Stimulated activated CD4-positive, alpha-beta T cell treated with anti-CD3 and anti-CD28 coated beads, Interleukin-4, amount 100 ng/mL, for 4 hours (primary cell): ENCODE results near the gene BATF3.

Experiments
- DNase-seq, 2 experiments: peaks; one replicate each; pipeline ENCODE4 v3.0.0-alpha.2; 2020

Gene BATF3

DNA sequence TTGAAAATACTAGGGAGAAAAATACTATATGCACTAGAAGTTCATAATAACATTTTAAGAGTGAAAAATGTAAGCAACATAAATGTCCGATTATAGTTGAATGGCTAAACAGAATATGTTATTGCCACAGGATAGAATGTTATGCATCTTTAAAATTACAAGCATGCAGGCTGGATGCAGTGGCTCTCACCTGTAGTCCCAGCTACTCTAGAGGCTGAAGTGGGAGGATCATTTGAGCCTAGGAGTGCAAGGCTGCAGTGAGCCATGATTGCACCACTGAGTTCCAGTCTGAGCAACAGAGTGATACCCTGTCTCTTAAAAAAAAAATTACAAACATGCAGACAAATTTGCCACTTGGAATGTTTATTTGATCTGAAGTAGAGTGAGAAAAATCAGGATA is 3.0 kb upstream of the BATF3 start:
- DNase-seq: no peak

DNA sequence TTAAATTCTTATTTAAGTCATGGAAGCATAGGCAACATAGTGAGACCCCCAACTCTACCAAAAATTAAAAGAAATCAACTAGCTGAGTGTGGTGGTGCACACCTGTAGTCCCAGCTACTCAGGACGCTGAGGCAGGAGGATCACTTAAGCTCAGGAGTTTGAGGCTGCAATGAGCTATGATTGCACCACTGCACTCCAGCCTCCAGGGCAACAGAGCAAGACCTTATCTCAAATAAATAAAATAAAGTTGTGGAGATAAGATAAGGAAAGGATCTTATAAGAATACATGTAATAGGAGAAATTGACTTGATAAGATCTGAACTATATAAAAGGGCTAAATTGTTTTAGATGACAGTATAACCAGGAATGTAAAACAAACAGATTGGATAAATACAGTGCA is 2.3 kb upstream of the BATF3 start:
- no peak for DNase-seq

DNA sequence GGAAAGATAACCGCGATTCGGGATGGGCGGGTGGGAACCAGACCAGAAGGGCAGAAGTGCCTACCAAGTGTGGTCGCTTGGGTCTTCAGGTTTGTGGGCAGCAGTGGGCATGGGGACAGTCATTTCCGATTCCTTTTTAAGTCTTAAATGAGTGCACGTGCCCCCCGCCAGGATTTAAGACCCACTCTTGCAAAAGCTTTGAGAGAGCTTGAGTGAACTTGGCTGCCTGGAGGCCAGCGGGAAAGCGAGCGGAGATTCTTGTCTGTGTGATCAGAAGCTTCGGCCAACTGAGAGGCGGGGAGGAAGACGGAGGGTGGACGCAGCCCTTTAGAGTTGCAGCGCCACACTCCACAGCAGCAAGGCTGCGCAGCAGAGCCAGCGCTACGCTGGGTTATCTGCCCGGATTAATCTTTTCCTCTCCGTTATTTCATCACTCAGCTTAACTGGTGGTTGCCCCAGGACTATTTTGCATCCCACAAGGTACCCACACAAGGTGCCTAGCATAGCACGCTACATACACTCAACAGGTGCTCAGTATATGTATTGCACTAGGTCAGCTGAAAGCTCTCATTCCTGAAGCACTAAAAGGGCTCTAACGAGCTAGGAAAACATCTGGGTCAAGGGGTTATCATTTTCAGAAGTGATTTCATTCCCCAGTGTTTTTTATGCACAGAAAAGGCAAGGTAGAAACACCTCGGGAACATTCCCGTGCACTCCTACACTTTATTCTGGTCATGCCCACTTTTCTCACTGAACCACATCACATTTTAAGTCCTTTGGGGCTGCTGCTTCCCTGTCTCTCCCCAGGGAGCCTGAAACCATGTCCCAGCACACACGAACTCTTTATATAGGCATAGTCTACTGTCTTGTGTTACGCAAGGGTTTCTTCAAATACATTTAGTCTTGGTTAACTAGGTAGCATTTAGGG is 1.5 kb upstream of the BATF3 start:
- peak; percentile 17 to 59 for DNase-seq

DNA sequence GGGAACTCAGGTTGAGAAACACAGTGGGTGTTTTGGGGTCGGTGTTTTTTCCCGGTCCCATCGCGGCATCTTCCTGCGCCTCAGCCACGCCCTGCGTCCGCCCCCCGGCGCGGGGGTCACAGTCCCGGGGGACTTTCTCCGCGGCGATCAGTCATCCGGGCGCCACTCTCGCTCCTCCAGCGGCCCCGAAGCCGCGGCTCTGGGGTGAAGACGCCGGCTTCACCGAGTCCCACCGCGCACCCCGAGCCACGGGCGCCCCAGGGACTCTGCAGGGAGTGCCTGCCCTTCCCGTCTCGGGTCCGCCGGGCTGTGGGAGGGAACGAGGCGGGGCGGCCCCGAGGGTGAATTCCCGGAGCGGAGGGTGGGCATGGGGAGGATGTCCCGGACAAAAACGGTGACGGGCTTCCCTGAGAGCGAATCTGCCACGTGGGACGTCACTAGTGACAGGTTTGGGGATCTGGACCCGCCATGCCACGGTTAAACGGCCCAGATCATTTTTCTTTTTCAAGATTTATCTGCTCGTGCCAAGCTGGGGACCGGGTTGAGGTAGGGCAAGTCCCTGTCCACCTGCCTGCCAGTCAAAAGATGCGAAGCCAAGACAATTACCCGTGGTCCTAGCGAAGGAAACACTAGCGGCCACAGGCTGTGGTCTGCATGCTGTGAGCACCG is 717 bp upstream of the BATF3 start:
- DNase-seq: peak; percentile 58 to 77

DNA sequence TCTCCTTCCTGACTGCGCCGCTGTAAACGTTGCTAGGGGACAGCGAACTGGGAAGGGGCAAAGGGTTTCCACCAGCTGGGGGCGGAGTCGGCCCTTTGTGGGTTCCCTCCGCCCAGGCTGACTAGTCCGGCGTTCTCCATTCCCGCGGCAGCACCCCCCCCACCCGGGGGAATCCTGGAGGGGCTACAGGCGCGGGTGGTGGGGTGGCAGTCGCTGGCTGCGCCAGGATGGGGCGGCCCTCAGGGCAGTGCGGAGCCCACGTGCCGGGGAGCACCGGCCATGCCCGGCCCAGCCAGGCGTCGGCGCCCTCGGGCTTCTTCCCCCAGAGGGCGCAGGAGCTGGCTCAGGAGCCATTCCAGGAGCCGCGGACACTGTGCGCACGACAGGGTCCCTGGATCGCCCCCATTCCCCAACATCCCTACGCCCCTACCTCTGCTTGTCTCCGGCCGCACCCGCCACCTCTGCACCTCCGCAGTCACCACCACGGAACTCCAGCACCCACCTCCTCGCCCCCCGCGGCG is 476 bp downstream of the BATF3 start:
- DNase-seq: peak; percentile 35 to 54

DNA sequence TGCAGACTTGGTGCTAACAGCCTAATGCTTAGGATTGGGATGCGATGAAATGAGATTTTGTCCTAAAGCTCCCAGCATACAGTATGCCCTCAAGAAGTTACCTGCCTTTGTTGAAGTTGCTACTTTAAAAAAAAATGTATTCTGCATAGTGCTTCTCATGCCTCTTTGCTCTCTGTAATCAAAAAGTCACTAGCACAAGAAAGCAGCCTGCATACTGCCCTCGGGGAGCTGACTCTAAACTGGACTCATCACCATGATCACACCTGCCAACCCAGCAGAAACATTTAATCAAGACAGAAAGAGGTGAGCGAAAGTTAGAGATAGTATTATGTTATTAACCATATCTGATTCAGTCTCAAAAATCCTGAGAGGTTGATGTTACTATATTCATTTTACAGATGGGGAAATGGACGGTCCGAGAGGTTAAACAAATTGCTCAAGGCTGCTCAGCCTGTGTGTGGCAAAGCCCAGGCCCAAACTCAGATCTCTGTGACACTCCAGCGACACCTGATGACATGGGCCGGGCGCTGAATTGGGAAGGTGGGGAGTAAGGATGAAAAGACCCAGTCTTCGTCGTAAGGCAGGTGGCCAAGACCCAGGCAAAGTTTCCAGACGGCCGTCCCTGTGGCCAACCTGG is 1.1 kb downstream of the BATF3 start:
- no peak for DNase-seq

DNA sequence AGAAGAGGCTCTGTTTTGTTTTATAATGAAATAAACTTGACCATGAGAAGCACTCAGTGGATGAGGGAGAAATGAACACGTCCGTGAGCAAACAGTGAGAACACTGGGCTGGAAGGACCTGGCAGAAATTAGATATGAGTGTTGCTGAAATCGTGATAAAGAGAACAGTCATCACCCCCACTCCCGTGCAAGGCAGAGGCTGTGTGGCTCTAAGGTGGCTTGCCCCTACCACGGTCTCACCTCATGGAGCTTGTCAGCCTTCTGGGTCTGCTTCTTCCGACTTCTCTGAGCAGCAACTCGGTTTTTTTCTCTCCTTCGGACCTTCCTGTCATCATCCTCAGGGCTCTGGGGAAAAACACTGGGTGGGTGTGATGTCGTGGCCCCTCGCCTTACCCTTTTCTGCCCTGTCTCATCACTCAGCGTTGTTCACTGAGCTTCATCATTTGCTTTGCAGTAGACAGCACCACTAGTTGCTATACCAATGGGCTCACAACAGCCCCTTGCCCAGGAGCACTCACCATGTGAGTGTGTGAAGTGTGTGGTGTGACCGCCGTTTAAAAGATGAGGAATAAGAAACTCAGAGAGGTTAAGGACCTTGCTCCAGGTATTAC is 2.8 kb downstream of the BATF3 start:
- DNase-seq: no peak

DNA sequence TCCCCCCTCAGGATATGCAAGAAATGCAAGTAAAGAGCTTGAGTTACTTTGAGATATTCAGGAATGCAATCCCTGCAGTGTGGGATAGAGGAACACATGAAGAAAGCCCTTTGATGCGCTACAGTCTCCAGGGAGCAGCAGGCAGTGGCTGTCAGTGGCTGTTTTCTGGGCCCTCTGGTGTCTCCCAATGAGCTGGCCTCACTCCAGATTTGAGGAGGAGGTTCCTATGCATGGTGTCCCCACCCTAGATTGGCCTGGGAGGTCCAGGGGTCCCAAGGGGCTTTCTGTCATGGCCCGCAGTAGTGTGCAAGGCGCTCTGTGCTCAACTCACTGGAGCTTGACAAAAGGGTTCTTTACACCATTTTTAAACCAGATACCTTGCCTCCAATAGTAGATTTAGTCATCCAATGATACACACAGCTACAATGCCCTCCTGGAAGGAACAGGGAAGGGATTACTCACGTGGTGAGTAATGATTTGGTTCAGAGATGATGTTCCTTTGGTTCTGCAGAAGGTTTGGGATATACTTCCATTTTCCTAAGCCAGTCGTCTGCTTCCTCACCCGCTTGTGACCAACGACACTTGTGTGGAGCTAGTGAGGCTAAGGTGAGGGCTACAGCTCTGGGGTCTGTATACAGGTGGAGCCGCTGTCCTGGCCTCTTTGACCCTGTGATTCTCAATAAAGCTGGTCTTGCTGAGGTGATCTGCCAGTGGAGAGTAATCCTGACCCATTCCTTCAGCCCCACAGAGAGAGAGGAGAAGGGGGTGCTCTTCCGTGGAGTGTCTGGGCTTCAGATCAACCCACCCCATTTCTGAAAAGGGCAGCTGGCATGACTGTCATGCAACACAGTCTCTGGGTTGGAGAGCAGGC is 6.6 kb downstream of the BATF3 start:
- DNase-seq: no peak

DNA sequence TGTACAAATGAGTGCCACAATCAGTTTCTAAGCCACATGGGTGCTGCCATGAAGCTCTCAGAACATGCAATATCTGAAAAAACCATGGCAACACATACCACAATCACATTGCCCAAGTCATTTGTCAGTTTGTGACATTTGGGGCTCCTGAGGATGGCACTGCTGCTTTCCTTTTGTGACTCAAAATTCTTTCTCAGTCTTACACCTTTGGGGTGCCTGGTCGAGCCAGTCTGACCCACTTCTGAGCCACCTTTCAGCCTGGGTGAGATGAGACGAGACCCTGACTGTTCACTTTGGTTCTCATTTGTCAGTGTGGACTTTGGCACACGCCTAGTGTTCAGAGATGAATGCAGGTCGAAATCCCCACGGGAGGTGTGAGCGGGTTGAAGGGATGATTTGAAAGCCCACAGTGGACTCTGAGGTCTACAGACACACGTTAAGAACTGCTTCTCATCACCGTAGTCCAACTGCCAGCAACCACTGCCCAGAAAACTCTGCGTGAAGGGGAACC is 8.0 kb downstream of the BATF3 start:
- no peak for DNase-seq

DNA sequence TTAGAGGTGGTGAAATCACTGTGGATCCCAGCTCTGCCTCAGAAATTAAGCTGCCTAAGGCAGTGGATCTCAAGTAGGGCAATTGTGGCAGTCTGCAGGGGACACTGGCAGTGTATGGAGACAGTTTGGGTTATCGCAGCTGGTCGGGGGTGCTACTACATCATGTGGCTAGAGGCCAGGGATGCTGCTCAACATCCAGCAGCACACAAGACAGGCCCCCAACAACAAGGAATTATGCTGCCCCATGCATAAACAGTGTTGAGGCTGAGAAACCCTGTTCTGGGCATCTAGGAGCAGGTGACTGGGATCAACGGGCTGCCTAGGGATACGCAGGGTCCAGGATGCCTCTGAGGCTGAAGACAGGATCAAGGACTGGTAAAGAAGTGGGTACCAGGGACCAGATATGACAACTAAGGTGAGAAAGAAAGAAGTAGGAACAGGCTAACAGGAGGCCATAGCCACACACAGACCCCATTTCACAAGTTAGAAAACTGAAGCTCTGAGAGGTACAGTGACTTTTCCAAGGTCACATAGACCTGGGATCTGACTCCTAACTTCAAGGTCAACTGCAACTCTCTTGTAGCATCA is 8.7 kb downstream of the BATF3 start:
- no peak for DNase-seq

DNA sequence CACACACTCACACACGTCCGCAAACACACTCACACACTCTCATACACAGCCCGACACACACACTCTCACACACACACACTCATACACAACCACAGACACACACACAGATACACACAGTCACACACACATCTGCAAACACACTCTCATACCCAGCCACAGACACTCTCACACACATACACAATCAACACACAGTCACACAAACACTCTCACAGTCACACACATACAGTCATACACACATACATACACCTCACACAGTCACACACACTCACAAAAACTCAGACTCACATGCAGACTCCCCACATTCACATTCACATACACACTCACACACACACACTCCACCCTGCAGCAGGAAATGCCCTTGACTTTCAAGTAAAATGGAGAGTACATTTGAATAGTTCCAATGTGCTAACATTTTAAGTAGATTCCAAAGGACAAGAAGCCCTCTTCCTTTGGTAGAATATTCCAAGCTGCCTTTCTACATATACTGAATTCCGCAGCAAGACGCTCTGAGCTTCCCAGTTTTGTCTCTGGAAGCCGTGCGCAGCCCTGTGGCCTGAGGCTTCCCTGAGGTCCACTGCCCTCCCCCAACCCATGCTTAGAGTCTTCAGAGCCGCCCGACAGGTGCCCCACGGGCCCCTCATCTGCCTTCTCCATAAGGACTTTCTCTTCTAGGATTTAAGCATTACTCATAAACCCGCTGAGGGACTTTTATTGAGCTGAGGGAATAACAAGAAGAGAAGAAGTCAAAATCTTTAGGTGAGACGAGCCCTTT is 9.7 kb downstream of the BATF3 start:
- DNase-seq: no peak

DNA sequence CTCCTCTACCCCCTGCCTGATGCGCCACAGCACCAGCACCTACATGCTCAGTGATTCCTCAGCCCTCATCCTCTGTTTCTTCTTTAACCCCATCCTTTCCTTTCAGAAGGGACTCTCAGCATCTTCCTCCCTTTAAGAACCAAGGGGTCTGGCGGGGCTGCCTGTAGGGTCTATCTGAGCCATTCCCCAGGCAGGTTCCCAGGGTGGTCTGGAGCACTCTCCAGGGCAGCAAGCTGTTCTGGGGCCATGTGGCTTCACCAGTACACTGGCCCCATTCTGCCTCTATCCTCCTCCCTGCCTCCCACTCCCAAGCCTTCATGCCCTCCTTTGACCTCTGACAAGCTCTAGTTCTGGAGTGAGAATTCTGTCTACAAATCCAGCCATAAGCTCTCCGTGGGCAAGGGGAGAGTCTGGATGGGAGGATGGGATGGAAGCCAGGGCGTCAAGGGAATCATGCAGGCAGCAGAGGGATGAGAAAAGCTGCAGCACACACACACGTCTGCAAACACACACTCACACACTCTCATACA is 10.4 kb downstream of the BATF3 start:
- DNase-seq: no peak

DNA sequence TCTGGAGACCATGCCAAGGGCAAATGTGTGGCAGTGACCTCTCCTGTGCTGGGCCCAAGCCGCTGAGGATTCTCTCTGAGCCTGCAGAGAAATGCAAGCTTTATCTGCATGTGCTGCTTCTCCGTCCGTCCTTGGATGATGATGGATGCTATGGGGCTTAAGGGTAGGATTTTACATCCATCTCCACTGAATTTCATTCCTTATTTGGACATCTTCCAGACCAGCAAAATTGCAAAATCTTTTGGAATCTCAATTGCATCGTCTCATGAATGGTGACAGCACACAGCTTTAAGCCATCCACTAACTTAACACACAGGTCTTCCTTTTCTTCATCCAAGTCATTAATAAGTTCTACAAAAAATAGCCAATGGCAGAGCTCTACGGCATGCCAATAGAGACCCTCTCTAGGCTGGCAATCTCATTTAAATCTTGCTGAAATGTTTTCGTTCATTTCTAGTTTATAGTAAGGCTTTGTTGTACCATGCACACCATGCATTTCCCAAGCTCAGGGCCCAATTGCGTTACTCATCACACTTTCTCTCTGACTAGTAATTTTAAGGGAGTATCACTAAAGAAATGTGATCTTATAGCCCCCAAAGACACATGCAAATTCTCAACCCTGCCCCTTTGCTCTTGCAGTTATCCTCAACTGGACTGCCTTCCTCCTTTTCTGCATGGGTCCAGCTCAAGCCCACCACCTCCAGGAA is 11.1 kb downstream of the BATF3 start:
- no peak for DNase-seq

DNA sequence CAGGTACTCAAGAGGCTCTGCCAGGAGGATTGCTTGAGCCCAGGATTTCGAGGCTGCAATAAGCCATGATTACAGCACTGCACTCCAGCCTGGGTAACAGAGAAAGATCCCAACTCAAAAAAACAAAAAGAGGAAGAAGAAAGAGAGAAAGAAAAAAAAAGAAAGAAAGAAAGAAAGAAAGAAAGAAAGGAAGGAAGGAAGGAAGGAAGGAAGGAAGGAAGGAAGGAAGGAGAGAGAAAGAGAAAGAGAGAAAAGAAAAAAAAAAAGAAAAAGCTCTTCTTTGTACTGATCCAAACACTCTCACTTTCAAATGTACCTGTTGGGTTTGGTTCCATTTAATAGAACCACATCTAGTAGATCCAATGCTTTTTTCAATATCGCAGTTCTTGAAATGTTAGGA is 11.8 kb downstream of the BATF3 start:
- DNase-seq: no peak

DNA sequence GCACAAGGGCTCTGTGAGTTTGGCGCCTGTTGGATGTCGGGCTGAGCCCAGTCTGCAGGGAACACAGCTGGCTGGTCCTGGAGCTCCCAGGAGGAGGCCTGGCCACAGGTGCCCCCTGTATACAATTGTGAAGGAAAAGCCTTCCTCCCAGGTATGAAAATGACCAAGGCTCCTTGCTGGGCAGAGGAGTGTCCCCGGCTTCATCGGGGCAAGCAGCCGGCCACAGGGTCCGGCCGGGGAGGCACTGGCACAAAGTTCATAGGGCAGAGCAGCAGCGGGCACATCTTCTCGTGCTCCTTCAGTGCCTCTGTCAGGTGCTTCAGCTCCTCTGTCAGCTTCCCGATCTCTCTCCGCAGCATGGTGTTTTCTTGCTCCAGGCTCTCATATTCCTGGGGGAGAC is 13.0 kb downstream of the BATF3 start:
- no peak for DNase-seq

DNA sequence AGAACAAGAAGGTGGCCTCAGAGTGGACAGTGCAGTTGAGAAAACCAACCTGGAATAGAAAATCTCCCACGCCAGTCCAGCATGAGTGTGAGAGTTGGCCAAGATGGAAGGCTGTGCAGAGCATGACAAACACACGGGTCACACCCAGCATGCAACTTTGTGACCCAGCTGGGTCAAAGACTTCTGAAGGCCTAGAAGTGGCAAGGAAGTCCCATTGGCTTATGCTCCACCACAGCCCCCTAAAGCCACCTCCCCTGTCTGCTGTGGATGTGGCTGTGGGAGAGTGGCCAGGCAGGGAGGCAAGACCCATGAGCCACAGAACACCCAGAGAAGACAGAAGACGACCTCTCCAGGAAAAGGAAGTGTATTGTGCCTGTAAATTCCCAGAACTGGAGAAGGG is 13.6 kb downstream of the BATF3 start:
- no peak for DNase-seq

DNA sequence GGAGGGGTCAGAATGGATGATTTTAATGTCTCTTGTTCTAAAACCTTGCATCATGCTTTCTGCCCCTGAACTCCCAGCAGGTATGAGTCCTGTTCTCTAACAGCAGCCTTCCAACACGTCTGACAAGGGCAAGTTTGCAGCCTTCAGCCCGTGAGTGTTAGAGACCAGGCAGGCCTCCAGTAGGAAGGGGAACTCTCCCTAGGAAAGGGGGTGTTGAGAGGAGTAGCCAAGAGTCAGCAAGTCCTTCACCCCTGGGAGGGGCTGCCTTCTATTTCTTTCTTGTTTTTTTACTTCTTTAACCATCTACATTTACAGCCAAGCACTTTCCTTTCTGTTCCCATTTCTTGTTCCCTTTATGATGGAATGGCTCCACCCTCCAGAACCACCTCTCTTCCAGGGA is 14.2 kb downstream of the BATF3 start:
- DNase-seq: no peak

DNA sequence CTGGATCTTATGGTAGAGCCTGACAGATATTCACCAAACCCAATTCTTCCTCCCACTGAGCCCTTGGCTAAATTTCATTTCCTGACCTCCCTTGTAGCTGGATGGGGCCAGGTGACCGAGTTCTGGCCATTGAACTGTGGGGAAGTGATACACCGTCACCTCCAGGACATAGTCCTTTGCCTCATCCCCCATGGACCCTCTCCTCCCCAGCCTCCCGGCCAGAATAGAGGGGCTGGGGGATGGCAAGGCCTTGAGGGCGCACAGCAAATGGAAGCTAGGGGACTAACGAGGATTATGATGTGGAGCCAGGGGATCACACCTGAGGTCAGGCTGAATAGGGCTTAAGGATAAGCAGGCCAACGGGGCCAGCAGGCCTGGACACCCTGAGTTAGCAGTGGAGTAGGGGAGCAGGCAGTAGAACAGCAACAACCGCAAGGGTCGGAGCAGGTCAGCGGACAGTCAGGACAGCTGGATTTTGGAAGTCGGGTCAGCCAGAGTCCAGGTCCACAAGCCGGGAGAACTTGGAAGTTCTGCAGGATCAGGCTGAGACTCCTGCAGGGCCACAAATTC is 15.0 kb downstream of the BATF3 start:
- no peak for DNase-seq

DNA sequence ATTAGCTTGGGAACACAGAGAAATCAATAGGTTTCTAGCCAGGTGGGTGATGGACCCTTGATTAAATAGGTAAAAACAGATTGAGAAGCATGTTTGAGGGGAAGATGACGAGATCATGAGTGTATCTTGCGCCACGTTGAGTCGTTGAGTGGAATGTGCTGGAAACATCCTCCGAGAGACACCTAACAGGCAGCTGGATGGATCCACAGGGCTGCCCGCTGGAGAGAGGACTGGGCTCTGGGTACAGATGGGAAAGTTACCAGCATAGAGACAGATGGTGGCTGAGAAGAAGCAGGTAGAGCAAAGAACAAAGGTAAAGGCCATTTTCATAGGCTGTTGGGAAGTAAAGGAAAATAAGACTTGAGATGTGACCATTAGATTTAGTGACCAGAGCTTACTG is 15.6 kb downstream of the BATF3 start:
- no peak for DNase-seq

DNA sequence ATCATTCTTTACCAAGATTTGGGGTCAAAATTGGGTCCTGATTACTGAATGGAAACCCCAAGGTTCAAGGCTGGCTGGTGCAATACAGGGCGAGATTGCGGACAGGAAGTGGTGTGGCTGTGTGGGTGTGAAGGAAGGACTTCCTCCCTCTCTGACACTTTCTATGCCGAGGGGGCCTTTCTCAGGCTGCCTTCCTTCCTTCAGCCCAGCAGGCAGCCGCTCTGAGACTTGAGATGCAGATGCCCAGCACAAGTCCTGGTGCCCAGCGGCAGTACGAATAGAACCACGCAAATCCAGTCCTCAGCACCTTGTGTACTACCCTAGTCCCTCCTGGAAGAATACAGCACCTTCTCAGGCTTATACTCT is 16.3 kb downstream of the BATF3 start:
- no peak for DNase-seq
